Panc1 (cell line): ENCODE data around the gene FHOD1.

Experiments
- CTCF ChIP-seq: fragments of 450-650 bp; IDR thresholded peaks from 2 replicates; pipeline ENCODE4 v1.5.1; 2017; ENCODE audit warnings: mild to moderate bottlenecking
- POLR2AphosphoS5 ChIP-seq: IDR thresholded peaks from 2 replicates; pipeline ENCODE4 v1.6.1; 2012; ENCODE audit warnings: mild to moderate bottlenecking, low read depth, low read length, moderate library complexity
- SIN3A ChIP-seq: IDR thresholded peaks from 2 replicates; pipeline ENCODE4 v1.6.1; 2012; ENCODE audit warnings: low read depth, mild to moderate bottlenecking, low read length, moderate library complexity, borderline replicate concordance; ENCODE audit not compliant: insufficient read depth
- TCF7L2 ChIP-seq: IDR thresholded peaks from 2 replicates; pipeline ENCODE4 v1.6.1; 2011; ENCODE audit warnings: mild to moderate bottlenecking, low read depth, low read length, inconsistent platforms
- TF ChIP-seq, protein P1 (sequence below), 2 experiments: IDR thresholded peaks; 2 replicates each; pipeline ENCODE4 v1.6.1; 2011 to 2012; ENCODE audit warnings: low read depth in 2 of 2, control low read depth in 1 of 2, low read length in 1 of 2, mild to moderate bottlenecking in 1 of 2, moderate library complexity in 1 of 2; ENCODE audit not compliant: insufficient read depth in 1 of 2

- TF ChIP-seq CTCF (no peak), POLR2AphosphoS5 (peak; percentile 45; the same call in 1 of the 2 replicates), TCF7L2 (no peak), SIN3A (no peak)
- TF ChIP-seq, protein P1, sequence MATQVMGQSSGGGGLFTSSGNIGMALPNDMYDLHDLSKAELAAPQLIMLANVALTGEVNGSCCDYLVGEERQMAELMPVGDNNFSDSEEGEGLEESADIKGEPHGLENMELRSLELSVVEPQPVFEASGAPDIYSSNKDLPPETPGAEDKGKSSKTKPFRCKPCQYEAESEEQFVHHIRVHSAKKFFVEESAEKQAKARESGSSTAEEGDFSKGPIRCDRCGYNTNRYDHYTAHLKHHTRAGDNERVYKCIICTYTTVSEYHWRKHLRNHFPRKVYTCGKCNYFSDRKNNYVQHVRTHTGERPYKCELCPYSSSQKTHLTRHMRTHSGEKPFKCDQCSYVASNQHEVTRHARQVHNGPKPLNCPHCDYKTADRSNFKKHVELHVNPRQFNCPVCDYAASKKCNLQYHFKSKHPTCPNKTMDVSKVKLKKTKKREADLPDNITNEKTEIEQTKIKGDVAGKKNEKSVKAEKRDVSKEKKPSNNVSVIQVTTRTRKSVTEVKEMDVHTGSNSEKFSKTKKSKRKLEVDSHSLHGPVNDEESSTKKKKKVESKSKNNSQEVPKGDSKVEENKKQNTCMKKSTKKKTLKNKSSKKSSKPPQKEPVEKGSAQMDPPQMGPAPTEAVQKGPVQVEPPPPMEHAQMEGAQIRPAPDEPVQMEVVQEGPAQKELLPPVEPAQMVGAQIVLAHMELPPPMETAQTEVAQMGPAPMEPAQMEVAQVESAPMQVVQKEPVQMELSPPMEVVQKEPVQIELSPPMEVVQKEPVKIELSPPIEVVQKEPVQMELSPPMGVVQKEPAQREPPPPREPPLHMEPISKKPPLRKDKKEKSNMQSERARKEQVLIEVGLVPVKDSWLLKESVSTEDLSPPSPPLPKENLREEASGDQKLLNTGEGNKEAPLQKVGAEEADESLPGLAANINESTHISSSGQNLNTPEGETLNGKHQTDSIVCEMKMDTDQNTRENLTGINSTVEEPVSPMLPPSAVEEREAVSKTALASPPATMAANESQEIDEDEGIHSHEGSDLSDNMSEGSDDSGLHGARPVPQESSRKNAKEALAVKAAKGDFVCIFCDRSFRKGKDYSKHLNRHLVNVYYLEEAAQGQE (IDR thresholded peaks at IDR 0.05; ENCODE audit: insufficient read depth in 1 of 2, low read depth in 2 of 2, low read length in 1 of 2), result no peak
These were observed 63.4 kb downstream of the FHOD1 start, which contains the start of gene MATCAP1 for GRCh38 chr16:67183627-67184452.
